SW480 (cell line): ENCODE measurements around the gene CASZ1.

Source experiments
- DNase-seq: peaks from one replicate; pipeline ENCODE4 v3.0.0-alpha.2; 2016; ENCODE audit warnings: low spot score

CASZ1 gene

DNA sequence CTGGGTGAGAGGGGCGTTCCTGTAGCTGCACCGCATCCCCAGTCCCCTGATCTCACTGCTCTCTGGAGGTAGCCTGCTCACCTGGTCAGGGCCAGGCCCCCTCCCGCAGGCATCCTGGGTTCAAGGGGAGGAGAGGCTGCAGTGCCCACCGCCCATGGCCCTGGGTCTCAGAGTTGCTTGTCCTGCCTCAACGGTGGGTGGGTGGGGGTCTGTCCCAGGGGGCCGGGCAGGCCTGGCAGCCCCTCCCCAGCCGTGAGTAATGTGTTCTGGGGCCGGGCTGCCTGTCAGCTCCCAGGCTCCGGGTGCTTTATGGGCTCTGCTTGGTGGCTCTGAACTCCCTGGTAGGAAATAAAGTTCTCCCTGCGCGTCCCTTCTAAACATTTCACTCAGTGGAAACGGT is 126.9 kb downstream of the CASZ1 start:
- DNase-seq, result no peak

DNA sequence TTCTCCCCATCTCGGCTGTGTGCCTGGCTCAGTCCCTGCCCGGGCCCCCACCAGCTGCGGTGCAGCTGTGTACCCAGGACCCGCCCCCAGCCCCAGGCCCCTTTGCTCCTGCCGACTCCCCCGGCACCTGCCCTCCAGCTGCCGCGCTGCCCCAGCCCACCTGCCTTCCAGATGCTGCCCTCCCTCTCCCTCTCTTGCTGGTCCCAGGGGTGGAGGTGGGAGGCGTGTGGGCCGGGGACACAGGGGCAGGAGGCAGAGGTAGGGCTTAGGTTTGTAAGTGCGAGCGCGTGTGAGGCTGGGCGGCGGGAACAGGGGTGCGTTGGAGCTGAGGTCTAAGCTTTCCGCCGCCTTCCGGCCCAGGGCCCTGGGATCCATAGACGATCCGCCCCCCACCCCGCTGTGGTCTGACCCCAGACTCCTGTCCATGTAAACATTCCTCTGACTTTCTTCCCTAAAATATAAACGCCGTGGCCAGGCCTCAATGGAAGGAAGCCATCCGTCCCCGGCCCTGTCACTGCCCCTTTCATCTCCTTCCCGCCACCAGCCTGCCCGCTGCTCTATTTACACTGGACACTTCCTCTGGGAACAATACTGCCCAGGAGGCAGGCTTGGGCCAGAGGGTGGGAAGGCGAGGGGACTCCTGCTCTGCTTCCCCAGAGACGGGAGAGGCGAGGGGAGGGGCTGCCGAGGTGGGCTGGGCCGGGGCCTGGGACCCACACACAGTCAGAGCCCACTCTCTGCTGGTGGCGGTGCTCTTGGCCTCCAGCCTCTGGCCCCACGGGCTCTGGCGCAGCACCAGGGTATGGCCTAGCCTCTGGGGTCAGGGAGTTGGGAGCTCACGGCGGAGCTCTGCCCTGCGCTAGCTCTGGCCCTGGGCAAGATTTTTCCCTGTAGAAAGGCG is 128.3 kb downstream of the CASZ1 start:
- DNase-seq, result no peak

DNA sequence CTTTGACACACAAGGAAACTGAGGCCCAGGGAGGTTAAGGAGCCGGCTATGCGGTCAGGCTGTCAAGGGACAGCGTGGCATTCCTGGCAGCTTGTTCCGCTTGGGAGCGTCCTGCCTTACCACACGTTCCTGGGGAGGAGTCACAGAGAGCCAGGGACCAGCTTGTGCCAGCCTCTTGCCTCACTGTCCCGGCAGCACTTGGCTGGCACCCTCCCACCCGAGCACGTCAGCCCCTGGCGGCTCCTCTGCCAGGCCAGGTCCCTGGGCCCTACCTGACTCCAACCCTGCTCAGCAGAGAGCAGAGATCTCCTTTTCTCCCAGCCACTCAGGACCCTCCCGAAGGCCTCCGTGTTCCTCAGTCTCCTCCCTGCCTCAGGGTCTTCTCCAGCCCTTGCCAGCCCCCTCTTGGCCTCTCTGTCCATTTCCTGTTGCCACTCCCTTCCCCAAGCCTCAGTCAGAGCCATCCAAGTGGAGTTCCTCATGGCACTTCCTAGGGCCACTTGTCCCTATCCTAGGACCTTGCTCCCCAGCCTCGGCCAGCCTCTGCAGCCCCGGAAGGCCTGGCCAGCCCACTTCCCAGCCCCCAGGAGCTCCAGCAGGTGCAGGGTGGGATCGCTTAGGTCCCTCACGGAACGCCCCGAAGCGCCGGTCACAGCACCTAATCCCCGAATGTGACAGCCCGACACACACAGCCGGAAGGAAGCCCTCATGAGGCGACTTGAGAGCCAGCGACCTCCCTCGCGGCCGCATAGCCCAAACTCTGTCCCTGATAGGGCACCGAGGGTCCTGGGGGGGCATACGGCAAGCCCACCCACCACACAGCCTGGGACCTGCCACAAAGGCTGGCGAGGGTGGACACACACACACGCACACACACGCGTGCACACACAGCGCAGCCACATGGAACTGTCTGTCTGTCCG is 130.3 kb downstream of the CASZ1 start:
- no peak for DNase-seq

DNA sequence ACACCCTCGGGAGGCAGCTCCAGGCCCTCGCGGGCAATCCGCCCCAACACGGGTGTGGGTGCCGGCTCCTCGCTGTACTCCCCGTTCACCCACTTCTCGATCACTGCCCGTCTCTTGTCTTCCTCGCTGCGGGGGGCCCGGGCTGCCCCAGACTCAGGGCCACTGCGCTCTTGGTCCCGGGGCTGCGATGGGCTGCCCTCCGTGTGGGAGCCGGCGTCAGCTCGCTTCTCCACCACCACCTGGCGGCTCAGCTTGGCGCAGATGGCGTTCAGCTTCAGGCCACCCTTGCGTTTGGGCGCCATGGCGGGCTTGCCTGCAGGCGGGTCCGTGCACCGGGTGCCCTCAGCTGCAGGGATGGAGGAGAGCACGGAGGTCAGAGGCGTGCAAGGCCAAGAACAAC is 131.2 kb downstream of the CASZ1 start:
- DNase-seq, result no peak

DNA sequence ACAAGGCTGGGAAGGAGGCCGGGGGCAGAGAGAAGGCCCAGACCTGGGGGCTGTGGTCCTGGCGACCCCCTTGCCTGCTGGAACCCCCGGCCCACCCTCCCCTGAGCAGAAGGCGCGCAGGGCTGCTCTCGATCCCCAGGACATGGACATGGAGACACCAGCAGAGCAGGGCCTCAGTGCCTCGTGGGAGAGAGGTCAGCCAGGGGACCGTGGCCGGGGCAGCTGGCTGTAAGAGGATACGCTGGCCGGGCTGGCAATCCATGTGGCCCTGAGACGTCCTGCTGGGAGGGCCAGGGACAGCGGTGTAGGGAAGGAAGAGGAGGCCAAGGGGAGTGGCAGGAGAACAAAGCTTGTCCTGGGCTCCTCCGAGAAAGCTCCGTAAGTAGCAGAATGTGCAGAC is 132.2 kb downstream of the CASZ1 start:
- DNase-seq, result no peak

DNA sequence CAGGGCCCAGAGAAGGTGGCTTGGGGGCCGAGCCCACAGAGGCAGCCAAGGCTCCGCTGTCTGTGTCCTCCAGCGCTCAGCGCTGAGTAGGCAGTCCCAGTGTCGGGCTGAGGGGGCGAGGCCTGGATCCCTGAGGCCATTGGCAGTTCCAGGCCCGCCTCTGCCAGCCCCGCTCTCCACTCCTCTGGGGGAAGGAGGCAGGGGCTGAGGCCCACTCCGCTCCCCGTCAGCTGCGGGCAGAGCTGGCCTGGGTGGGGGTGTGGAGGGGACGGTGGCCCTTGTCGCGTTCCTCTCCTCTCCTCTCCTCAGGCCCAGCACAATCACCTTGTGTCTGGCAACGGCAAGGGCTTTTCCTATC is 132.8 kb downstream of the CASZ1 start:
- no peak for DNase-seq

DNA sequence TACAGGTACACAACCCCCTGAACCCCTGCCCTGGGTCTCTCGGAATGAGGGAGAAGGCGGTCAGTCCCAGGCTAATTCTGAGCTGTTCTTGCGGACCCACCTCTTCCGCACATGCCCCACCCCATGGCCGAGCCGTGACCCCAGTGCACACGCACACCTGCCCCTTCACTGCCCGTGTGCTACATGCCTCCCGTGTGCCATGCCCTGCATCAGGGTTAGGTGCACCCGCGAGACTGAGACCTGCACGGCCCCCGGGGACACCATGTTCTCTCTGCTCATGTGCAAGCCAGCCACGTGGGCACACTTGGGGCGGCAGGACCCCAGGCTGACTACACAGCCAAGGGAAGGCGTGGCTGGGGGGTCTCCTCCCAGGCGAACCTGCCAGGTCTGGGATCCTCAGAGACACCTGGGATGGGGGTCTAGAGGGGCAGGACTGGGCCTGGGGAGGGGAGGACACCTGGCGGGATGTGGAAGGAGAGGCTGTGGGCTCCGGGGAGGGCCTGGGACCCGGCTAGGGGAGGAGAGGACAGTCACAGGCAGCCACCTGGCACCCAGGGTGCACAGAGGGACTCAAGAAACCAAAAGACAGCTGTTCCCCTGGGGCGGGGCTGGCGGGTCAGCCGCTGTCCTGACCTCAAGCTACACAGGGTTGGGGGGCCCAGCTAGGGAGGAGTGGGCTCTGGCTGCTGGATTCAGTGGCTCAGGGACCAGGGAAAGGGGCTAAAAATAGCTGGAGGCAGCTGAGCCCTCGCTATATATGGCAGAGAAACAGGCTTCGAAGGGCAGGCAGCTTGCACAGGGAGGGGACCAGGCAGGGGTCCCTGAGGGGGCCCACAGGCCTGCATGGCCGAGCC is 133.4 kb downstream of the CASZ1 start:
- no peak for DNase-seq

DNA sequence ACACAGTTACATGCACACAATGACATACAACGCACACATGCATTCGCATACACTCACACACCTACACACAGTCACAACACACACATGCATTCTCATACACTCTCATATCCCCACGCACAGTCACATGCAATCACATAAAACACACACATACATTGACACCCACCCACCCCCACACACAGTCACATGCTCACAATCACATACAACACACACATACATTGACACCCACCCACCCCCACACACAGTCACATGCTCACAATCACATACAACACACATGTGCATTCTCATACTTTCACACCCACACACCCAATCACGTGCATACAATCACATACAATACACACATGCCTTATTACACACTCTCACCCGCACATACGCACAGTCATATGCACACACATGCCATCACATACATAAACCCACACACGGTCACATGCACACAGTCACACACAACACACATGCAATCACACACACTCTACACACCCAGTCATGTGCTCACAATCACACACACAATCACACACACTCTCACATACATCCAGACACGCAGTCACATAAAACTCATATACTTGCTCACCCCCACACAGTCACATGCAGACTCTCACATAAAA is 134.3 kb downstream of the CASZ1 start:
- DNase-seq, result no peak

DNA sequence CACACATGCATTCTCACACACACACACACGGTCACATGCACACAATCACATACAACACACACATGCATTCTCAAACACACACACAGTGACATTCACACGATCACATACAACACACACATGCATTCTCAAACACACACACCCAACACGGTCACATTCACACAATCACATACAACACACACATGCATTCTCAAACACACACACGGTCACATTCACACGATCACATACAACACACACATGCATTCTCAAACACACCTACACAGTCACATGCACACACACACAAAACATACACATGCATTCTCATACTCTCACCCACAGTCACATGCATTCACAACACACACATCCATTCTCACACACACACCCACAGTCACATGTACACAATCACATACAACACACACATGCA is 135.0 kb downstream of the CASZ1 start:
- DNase-seq, result no peak

DNA sequence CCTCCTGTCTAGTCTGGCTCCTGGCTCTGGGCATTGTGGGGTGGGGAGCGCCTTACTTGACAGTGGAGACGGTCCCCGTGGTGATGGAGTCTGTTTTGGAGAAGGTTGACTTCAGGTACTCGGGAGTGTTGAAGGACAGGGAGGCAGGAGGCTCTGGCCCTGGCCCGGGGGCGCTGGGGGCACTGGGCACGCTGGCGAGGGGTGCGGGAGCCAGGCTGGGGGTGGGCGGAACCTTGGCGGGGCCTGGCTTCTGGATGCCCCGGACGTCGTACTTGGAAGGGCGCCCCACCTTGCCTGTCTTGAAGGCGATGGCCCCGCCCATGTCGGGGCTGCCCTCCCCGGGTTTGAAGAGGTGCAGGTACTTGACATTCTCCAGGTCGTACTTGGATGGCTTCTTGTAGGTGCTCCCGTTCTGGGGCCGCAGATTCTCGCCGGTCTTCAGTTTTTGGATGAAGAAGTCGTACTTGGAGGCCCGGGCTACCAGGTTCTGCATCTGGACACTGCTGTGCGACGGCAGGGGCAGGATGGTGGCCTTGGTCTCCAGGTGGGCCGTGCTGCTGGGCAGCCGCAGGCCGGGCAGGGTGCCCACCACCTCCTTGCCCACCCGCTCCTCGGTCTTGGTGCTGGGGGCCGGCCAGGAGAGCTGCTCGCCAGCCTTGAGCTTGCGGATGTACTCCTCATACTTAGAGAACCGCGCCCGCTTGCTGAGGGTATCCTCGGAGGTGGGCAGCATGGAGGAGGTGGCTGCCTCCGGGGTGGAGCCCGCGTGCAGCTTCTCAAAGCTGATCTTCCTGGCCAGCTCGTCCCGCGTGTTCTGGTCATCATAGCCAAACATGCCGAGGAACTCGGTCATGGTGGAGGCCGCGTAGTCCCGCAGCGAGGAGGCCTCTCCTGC is 136.6 kb downstream of the CASZ1 start:
- no peak for DNase-seq

DNA sequence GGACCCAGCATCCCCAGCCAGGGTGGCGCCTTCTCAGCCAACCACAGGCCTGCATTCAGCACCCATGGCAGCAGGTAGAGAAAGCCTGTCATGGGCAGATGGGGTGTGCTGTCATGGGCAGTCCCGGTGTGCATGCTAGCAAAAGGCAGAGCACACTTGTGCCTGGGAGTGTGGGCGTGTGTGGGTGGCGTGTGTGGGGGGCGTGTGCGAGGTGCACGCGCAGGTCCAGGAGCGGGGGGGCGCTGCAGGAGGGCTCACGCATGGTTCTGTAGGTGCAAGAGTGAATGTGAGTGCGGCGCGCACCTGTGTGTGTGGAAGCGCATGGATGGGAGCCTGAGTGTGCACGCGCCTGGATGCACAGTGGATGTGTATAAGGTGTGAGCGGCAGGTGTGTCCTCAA is 137.2 kb downstream of the CASZ1 start:
- DNase-seq, result no peak

DNA sequence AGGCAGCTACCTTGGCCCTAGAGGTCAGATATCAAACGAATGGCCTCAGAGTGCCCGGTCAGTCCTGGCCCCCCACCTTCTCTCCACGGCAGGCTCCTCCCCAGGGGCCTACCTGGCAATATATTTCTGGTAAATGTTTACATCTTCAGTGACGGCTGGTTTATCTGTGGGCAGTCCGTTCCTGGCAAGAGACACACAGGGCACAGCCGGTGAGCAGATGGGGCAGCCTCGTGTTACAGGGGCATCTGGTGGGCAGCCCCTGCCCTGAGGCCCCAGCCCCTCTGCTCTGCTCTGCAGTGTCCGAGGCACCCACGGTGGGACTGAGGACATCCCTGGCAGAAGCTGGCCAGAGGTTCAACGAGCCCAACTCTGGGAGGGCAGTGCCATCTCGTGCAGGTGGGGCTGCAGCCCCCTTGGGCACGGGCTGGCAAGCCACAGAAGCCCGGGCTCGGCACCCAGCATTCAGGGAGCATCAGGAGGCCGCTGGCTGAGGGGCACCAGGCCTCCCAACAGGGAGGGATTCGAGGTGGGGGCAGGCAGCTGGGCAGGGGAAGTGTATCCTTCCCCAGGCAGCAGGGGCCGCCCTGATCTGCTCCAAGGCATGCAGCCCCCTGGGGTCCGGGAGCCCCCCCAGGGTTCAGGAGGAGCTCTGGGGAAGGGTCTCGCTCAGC is 137.9 kb downstream of the CASZ1 start:
- no peak for DNase-seq

DNA sequence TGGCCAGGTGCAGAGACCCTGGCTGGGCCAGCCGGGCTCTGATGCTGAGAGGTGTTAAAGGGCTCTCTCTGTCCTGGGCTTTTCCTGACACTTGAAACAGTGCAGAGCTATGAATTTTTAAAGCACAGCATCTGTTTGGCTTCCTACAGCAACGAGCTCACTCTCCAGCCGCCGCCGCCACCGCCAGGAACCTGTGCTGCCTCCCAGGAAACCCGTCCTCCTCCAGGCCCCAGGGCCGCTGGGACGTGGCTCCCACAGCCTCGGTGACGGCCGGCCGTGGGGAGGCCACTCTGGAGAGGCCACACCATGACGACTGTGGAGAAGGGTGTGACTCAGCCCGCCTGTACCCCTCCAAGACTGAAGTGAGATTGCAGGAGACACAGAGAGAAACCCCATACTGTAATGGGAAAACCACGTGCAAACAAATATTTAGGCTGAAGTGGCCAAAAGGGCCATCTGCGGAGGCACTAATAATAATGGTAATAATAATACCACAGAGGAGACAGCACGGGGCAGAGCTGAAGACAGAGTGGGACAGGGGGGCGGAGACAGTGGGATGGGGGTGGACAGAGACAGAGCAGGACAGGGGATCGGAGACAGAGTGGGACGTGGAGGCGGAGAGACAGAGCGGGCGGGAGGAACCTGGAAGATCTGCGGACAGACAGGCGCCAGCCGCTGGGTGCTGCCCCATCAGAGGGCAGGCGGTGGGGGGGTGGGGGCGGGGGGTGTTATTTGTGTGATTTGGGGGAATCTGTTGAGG is 139.2 kb downstream of the CASZ1 start:
- no peak for DNase-seq

DNA sequence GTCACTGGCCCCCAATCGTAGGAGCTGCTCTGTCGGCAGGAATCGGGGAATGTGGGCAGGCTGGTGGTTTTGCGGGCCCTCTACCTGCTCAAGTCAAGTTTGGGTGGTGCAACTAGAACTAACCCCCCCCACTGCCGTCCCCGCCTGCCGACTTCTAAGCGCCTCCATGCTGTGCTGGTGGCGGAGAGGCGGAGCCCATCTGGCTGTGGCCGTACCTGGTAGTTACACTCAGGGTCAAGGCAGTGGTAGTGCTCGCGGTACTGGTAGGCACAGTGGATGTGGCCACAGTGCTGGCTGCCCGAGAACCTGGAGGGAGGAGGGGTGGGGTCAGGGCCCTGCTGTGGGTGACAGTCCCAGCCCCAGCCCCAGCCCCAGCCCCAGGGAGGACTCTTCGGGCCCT is 140.0 kb downstream of the CASZ1 start:
- no peak for DNase-seq

DNA sequence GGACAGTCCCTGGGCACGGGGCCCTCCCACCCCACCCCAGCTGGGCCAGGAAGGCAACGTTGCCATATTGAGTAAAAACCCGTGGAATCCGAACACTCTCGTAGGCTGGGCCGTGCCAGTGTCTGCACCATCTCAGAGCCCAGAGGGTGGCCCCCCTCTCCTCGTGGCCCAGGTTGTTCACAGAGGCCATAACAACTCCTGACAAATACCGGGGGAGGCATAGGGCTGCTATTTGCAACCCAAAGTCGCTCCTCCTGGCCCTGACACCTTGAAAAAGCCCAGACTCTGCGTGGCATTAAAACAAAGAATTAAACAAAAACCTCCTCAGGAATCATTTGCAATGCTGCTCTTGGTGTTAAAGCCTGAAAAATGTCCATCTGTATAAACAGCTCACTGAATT is 141.4 kb downstream of the CASZ1 start:
- DNase-seq, result no peak

DNA sequence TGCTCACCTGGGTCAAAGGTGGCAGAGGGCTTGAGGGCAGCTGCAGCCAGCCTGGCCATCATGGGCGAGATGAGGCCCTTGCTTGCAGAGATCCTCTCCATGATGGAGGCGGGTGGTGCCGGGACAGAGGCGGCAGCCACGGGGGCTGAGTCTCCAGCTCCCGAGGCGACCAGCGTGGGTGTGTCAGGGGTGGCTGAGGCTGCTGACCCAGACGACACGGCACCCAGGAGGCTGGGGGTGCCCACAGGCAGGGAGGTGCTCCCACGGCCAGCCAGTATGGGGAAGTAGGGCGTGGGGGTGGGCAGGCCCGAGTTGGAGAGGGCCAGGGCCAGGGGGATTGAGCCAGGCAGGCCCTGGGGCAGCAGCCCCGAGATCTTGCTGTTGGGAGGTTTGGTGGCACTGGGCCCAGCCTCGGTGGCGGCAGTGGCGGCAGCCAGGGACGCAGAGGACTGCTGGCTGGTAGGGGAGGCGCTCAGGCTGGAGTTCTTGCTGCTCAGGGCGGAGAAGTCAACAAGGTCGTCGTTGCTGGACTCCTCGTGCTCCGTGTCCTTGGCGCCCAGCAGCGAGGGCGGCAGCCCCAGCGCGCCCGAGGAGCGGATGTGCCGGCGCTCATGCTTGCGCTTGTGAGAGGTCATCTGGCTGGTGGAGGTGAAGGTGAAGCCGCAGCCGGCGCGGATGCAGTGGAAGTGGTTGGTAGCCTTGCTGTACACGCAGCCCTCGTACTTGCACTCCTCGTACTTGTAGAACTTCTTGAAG is 142.9 kb downstream of the CASZ1 start:
- no peak for DNase-seq

DNA sequence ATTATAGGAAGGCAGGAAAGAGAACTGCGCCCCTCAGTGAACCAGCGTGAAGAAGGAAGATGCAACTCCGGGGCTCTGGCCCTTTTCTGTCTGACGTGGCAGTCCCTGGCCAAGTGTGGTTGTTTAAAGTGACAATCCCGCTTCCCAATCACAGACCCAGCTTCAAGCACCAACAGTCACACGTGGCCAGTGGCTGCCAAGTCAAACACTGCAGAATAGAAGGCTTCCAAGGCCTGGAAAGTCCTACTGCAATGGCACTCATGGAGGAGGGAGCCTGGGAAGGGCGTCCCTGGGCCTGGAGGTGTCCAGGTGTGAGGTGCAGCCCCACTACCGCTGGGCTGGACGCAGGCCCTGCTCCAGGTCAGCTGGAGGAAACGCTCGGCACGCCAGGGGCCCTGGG is 143.8 kb downstream of the CASZ1 start:
- no peak for DNase-seq

DNA sequence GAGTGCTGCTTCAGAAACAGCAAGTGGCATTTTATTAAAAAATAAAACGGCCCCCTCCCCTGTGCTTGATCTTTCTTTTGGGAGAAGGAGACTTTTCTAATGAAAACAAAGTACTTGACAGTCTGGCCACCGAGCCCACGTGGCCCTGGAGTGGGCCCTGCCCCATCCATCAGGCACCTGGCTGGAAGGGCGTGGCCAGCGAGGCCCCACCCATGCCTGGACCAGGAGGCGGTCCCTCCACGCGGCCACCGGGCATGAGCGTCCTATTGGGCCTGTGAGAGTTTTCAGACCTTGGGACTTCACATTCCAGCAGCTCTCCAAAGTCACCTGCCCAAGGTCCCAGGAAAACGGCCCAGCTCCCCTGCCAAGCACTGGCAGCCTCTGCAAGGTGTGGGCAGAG is 144.7 kb downstream of the CASZ1 start:
- peak; percentile 25 for DNase-seq

DNA sequence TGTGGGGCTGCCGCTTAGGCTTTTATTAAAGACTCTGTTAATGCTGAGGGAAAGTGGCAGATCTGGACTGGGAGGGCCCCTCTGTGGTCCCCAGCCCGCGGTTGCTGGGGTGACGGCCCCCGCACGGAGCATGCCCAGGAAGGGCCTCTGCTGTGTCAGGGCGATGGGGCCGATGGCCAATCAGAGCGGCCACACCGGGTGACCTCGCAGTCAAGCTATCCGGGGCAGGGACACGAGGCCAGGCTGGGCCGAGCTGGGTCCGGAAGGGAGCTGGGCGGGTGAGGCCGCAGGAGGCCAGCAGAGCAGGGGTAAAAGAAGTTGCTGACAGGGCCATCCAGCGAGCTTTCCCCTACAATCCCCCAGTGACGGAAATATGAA is 145.1 kb downstream of the CASZ1 start:
- no peak for DNase-seq
